NCI-H1930 (cell line): ENCODE measurements around the gene DAW1.
"Not testable (repeated sequence)": the region's sequence is repeated elsewhere in the genome, so short reads cannot be mapped to it uniquely, and the experiment has no call there.

Source experiments
- DNase-seq, 2 experiments: peaks; one replicate each; lab custom pipeline; 2025; lab: John Stamatoyannopoulos, UW

Gene DAW1

DNA sequence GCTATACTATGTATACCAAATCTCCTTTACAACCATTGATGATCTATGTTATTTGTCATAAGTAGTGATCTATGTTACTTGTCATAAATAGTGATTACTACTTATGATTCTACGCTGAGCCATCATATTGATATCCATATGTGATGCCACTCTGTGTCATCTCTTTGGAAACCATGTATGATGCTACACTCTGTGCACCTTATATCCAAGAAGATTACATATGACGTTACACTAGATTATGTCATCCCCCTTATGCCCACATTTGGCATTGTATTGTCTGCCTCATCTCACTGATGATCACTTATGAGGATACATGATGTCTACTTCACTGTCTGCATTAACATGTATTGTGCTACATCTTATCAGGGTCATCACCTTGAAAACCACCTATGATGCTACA is 42.9 kb downstream of the DAW1 start:
- no peak for DNase-seq

DNA sequence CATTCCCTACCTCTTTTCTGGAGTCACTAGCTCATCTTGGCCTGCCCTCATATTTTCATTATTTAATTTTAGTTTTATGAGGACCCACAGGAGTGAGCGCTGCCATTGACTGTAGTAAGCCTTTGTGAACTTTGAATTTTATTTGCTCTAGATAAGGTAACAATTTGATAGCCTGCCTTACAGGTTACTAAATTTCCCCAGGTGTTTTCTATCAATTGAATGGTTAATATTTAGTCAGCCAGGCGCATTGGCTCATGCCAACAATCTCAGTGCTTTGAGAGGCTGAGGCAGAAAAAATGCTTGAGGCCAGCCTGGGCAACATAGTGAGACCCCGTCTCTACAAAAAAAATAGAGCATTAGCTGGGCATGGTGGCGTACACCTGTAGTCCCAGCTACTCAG is 50.2 kb downstream of the DAW1 start:
- no peak for DNase-seq

DNA sequence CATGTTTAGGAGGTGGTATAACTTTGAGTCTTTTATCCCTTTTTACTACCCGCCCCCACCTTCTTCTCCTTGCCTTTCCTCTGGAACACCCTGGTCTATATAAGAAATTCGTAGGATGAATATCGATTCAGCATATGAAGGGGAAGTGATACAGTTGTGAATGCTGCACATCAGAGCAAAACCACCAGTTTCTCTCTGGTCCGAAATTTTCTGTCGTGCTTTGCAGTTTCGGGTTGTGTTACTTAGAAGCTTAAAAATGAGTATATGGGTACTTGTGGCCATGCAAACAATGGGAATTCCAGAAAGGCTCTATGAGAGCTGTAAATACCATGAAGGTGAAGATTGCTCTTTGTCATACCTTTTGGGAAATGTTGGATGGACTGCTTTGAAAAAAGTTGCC is 60.6 kb downstream of the DAW1 start:
- no peak for DNase-seq

GRCh38 chr2:227932403-227932802 is 61.0 kb downstream of the DAW1 start:
- DNase-seq = no peak

DNA sequence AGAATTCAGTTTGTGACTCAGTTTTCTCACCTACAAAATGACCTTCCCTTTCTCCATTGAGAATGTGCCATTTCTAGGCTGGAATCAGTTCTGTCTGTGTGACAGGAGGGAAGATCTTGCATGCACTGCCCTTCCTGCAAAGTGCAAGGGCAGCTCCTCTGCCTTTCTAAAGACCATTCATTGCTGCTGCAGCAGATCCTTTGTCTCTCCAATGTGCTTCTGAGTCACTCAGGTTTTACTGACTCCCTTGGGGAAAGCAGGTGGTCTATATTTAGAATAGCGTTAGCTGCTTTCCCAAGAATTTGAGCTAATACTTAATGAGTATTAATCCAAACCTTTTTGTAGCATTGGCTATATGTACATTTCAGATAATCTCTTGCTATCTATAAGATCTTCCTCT is 62.5 kb downstream of the DAW1 start:
- peak in 1 of 2 experiments; percentile 8 for DNase-seq

DNA sequence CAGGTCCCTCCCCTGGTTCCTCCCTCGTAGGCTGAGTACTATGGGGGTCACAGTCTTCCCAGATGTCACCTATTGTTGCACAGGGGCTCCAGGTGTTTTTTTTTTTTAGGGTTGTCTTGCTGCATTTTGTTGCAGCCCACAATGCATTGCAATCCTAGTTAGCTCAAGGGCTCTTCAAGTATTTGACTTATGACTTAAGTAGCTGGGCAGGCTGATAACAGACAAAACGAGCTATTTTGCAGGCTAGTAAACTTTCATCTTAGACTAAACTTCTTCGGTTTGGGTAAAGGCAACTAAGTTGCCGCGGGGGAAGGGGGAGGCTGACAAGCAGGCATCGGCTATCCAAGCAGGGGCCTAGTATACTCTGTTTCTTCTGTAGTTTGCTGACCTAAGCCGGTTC is 64.8 kb downstream of the DAW1 start:
- not testable (repeated sequence) for DNase-seq

DNA sequence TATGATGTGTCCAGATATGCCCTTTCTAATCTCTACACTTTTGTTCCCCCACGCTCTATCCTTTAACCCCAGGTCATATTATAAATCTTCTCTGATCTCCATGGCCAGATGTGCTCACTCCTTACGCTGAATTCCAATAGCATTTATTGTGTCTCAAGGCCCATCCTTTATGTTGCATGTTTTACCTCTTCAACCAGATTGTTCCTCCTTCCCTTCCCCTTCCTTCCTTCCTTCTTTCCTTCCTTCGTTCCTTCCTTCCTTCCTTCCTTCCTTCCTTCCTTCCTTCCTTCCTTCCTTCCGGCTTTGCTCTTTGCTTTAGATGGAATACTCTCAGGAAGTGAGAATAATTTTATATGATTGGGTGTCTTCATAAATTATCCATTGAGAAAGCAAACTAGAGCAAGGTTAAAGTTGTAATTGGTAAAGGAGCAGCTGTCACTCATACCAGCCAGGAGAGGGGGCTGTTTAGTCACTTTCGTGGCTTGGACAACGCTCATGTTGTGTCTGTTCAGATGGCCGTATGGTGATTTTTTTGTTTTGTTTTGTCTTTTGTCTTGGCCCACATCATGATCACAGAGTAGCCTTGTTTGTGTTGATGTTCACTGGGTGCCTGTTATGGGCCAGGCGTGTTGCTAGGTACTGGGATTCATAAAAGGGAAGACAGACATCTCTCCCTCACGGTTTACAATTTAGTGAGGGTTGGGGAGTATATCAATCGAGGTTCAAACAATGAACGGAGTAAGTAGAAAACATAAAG is 68.0 kb downstream of the DAW1 start:
- DNase-seq = peak in 1 of 2 experiments; percentile 40

GRCh38 chr2:227942021-227942420 is 70.6 kb downstream of the DAW1 start:
- DNase-seq = no peak

DNA sequence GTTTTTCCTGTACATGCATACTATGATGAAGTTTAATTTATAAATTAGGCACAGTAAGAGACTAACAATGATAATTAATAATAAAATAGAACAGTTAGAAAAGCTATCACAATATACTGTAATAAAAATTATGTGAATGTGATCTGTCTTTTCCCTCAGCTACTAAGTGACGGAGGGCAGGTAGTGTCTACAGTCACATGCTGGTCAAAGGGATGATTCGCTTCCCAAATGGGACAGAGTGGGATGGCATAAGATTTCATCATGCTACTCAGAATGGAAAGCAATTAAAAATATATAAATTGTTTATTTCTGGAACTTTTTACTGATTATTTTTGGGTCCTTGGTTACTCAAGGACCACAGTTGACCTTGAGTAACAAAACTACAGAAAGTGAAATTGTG is 71.5 kb downstream of the DAW1 start:
- no peak for DNase-seq

GRCh38 chr2:227960317-227960716 is 88.9 kb downstream of the DAW1 start:
- DNase-seq = no peak

GRCh38 chr2:227971619-227972230 is 100.3 kb downstream of the DAW1 start:
- no peak for DNase-seq

DNA sequence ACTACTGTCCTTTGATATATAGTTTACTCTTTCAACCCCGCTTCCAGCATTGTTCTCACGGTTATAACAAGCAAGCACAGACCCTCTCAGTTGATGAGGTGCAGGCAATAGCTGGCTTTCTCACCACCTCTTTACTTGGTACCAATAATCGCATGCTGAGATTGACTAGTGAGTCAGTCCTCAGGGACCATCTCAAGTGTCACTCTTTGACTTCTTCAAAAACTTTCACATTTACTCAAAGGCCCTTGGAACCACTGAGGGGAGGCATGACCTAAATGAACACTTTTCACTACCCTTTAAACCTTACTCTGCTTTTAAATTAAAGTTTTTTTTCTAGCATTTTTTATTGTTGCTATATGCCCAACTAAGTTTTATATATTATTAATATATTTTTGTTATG is 101.8 kb downstream of the DAW1 start:
- no peak for DNase-seq
